ENCODE measurements around the gene AGAP1. TPM values are rescaled to one million over a fixed set of nuclear protein-coding genes. Genes with fewer than 3 reads are reported as not detected.
A peak's percentile ranks its signal among the peaks of the same experiment; 100 is the strongest.

The AGAP1 gene
- total RNA-seq, 1 experiment from 2014 or later = 56.4 TPM

DNA sequence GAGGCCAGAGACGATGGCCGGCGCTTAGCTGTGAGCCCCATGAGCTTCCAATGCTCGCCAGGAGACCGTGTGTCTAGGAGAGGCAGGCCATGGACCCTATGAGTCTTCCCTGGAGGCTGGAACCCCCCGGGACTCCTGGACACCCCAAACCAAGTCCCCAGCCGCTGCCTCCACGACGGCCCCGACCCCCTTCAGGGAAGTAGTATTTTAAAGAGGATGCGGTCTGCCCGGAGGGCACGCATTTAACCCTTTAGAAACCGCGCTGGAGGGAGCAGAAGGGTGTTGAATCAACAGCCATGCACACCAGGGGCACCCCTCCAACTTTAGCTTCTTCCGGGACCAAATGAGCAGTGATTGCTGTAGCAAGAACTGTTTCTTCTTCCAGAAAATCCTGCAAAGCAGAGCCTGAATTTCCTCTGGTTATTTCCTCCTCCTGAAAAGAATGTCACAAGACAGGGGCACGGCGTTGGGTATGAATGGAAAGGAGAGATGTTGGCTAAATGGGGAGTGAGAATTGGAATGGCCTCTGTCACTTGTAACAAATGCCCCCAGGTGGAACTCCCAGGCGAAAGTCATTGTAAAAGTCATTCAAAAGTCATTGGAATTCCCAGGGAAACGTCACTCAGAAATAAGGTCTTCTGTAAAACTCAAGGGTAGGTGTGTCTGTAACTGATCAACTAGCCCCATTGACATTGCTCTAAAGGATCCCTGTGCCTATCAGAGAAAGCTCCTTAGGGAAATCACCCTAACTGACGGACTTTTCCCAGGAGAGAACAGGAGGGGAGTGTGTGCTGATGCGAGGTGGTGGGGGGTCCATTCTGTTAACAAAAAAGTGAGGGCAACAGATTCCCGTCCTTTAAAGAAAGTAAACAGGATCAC lies 680.1 kb downstream of the AGAP1 start:
- no peak overlapping the region for H3K27ac Mint-ChIP-seq (ENCODE audit: unreplicated experiment)
- CTCF ChIA-PET = interaction anchor here (0.7 kb wide), 1 partner anchor 73 kb away, joined by 3 read pairs; no protein-coding TSS in a partner anchor
- no peaks in the 10 kb centered on the region for H3K27me3 Mint-ChIP-seq (ENCODE audit: unreplicated experiment)
- intact Hi-C loops (cut with micrococcal nuclease; ENCODE audit: unreplicated experiment) = no loop called here
- DNase-seq = no peak
- no peaks in the 10 kb centered on the region for H3K9me3 Mint-ChIP-seq (ENCODE audit: low read depth, unreplicated experiment)
- peaks cover 37% of the 10 kb centered on the region for H3K4me1 Mint-ChIP-seq (ENCODE audit: low read depth, unreplicated experiment)
- TF ChIP-seq, protein P1, sequence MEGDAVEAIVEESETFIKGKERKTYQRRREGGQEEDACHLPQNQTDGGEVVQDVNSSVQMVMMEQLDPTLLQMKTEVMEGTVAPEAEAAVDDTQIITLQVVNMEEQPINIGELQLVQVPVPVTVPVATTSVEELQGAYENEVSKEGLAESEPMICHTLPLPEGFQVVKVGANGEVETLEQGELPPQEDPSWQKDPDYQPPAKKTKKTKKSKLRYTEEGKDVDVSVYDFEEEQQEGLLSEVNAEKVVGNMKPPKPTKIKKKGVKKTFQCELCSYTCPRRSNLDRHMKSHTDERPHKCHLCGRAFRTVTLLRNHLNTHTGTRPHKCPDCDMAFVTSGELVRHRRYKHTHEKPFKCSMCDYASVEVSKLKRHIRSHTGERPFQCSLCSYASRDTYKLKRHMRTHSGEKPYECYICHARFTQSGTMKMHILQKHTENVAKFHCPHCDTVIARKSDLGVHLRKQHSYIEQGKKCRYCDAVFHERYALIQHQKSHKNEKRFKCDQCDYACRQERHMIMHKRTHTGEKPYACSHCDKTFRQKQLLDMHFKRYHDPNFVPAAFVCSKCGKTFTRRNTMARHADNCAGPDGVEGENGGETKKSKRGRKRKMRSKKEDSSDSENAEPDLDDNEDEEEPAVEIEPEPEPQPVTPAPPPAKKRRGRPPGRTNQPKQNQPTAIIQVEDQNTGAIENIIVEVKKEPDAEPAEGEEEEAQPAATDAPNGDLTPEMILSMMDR (IDR thresholded peaks at IDR 0.05; ENCODE audit: unreplicated experiment) = no peak
- BruUV-seq (replicated peaks) = no TSS peak
- peaks cover 21% of the 10 kb centered on the region for H3K36me3 Mint-ChIP-seq (ENCODE audit: insufficient read depth, unreplicated experiment)
- H3K4me3 Mint-ChIP-seq (ENCODE audit: low read depth, unreplicated experiment) = no peak overlapping the region

DNA sequence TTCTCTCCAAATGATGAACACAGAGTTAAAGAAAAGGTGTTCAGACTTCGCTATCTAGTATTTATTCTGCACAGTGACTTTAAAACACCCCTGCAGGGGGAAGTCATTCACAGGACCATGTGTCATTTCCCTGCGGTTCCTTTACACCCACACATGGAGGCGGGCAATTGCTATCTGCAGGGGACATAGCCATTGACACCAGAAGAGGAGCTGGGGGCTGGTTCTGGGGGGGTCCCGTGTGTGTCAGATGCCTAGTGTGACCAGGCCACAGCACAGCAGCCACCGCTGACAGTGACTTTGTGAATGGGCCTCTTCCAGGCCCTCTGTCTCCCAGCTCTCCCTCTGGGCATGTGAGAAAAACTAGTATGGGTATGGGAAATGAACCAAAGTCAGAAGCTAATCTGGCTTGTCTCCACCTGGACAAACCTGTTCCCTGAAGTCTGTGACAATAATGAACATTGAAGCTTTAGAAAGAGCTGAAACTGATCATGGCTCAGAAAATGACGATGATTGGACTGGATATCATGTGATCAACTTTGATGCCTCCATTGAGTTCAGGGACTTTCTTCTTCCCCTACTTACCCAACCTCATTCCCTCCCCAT lies 681.8 kb downstream of the AGAP1 start:
- H3K36me3 Mint-ChIP-seq (ENCODE audit: insufficient read depth, unreplicated experiment) = peaks cover 21% of the 10 kb centered on the region
- H3K27ac Mint-ChIP-seq (ENCODE audit: unreplicated experiment) = no peak overlapping the region
- peak; percentile 26 for DNase-seq
- H3K27me3 Mint-ChIP-seq (ENCODE audit: unreplicated experiment) = no peaks in the 10 kb centered on the region
- H3K4me1 Mint-ChIP-seq (ENCODE audit: low read depth, unreplicated experiment) = peaks cover 49% of the 10 kb centered on the region
- H3K9me3 Mint-ChIP-seq (ENCODE audit: low read depth, unreplicated experiment) = no peaks in the 10 kb centered on the region
- CTCF ChIA-PET = interaction anchor here (1.3 kb wide), 1 partner anchor 396 kb away, joined by 3 read pairs; no protein-coding TSS in a partner anchor
- intact Hi-C loops (cut with micrococcal nuclease; ENCODE audit: unreplicated experiment) = loop anchor here (5.0 kb wide), 2 partner anchors 228 to 408 kb away; no protein-coding TSS in a partner anchor
- TF ChIP-seq, protein P1 (IDR thresholded peaks at IDR 0.05; ENCODE audit: unreplicated experiment) = peak; percentile 20
- H3K4me3 Mint-ChIP-seq (ENCODE audit: low read depth, unreplicated experiment) = no peak overlapping the region
- BruUV-seq (replicated peaks) = no TSS peak

DNA sequence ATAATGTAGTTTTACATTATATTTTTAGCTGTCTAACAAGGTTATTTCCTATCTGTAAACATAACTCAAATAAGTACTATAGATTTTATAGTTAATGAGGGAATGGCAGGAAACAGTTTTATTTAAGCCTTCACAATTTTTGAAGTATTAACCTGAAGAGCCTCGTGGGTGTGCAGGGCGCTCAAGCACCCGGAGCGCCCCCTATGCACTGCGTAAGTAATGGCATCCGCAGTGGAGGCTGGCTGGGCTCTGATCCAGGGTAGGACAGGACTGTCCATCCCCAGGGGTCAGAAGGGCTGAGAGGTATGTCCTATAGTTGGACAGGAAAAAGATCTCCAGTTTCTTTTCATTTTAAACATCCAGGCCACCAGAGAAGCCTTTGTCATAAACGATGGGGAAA lies 682.6 kb downstream of the AGAP1 start:
- peaks cover 21% of the 10 kb centered on the region for H3K36me3 Mint-ChIP-seq (ENCODE audit: insufficient read depth, unreplicated experiment)
- peaks cover 49% of the 10 kb centered on the region for H3K4me1 Mint-ChIP-seq (ENCODE audit: low read depth, unreplicated experiment)
- no peak overlapping the region for H3K4me3 Mint-ChIP-seq (ENCODE audit: low read depth, unreplicated experiment)
- H3K9me3 Mint-ChIP-seq (ENCODE audit: low read depth, unreplicated experiment) = no peaks in the 10 kb centered on the region
- DNase-seq = peak; percentile 49
- H3K27me3 Mint-ChIP-seq (ENCODE audit: unreplicated experiment) = no peaks in the 10 kb centered on the region
- no TSS peak for BruUV-seq (replicated peaks)
- CTCF ChIA-PET = interaction anchor here (1.3 kb wide), 1 partner anchor 397 kb away, joined by 3 read pairs; no protein-coding TSS in a partner anchor
- TF ChIP-seq, protein P1 (IDR thresholded peaks at IDR 0.05; ENCODE audit: unreplicated experiment) = peak; percentile 62
- intact Hi-C loops (cut with micrococcal nuclease; ENCODE audit: unreplicated experiment) = loop anchor here (5.0 kb wide), 2 partner anchors 229 to 409 kb away; no protein-coding TSS in a partner anchor
- H3K27ac Mint-ChIP-seq (ENCODE audit: unreplicated experiment) = no peak overlapping the region

DNA sequence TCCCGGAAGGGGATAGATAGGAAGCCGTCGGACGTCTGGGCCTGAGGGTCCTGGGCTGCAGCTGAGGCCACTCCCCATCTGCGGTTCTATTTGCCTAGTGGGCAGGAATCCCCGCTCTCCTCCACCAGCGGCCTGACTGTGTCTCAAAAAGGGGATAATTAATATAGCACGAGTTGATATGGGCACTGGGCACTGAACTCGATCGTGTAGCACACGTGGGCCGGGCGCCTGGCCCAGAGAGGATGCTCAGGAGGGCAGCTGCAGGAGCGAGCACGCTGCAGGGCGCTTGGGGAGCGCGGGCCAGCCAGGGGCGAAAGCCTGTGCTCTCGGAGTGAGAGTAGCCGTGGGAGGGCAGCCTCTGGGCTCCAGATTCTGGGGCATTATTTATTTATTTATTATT lies 683.1 kb downstream of the AGAP1 start:
- Mint-ChIP-seq H3K27me3 (ENCODE audit: unreplicated experiment) (no peaks in the 10 kb centered on the region), H3K36me3 (ENCODE audit: insufficient read depth, unreplicated experiment) (peaks cover 21% of the 10 kb centered on the region), H3K27ac (ENCODE audit: unreplicated experiment) (no peak overlapping the region), H3K9me3 (ENCODE audit: low read depth, unreplicated experiment) (no peaks in the 10 kb centered on the region), H3K4me3 (ENCODE audit: low read depth, unreplicated experiment) (no peak overlapping the region), H3K4me1 (ENCODE audit: low read depth, unreplicated experiment) (peaks cover 49% of the 10 kb centered on the region)
- BruUV-seq (replicated peaks) = no TSS peak
- no peak for DNase-seq
- intact Hi-C loops (cut with micrococcal nuclease; ENCODE audit: unreplicated experiment) = loop anchor here (5.0 kb wide), 2 partner anchors 230 to 410 kb away; no protein-coding TSS in a partner anchor
- CTCF ChIA-PET = no interaction called here
- TF ChIP-seq, protein P1 (IDR thresholded peaks at IDR 0.05; ENCODE audit: unreplicated experiment) = no peak

Measured in Calu3 (cell line).